Epithelial cell of prostate (primary cell): ENCODE measurements around the gene STOX2.
A peak's percentile ranks its signal among the peaks of the same experiment; 100 is the strongest.

Source experiments
- DNase-seq: peaks from one replicate; pipeline ENCODE4 v3.0.0-alpha.2; 2011; ENCODE audit warnings: low read depth, low spot score
- H3K27ac ChIP-seq: fragments of 450-650 bp; 2 replicates; pipeline ENCODE4 v1.5.1; 2017; ENCODE audit warnings: mild to moderate bottlenecking

The STOX2 gene

DNA sequence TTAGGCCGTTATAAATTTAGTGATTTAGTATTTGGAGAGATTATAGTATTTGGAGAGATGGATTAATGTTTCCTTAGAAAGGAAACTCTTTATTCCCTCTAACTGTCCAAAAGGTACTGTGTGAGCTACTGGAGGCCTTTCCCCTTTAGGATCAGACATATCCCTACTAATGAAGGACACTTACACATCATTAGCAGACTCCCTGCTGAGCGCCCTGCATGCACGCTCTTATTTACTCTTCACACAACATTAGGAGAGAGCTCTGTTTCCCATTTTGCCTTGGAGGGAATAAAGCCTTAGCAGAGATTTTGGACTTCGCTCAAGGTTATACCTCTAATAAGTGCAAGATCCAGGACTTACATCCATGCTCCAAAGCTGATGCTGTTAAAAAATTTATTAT, 17.8 kb upstream of the STOX2 start:
- H3K27ac ChIP-seq, result no peak overlapping the region
- DNase-seq, result no peak

DNA sequence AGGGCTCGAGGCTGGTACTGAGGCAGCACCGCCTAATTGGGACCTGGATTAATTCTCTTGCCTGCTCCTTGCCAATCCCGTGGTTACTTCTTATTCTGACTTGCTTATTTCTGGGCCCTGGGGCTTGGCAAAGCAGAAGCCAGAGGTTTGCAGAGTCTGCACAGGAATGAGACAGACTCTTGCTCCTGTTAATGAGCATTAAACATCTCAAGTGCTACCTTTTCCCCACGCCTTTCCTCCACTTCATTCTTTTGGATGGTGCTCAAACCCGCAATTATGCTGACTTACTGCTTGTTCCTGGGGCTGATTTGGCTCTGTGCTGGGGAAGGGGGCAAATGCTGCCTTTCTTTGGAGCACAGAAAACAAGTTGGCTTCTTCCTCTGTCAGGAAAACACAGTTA, 16.5 kb upstream of the STOX2 start:
- no peak for DNase-seq
- no peak overlapping the region for H3K27ac ChIP-seq

DNA sequence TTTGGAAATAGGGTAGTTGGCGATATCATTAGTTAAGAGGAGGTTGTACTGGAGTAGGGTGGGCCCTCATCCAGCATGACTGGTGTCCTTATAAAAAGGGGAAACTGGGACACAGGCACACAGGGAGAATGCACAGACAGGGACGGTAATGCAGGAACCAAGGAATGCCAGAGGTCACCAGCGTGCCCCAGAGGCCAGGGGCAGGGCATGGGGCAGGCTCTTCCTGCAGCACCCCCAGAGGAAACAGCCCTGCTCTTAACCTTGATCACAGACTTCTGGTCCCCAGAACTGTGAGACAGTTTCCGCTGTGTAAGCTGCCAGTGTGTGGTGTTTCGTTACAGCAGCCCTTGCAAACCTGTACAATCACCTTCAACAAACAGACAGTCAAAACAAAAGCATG, 15.9 kb upstream of the STOX2 start:
- no peak for DNase-seq
- no peak overlapping the region for H3K27ac ChIP-seq

DNA sequence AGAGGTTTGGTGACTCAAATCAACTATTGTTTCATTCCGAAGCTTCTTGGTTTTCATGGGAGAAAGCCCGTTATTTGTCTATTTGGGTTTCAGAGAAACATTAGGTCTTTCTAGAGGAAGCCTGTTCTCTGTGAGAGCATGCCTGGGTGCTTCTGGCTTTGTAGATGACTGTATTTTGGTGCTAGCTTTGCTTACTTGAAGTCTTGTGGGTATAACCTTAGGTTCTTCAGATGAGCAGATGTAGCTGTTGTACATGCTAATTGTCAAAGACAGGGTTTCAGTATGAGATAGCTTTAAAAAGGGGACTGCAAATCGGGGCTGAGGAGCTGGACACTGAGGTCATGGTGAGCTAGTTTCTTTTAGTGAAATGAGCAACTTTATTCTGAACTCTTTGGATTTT, 7.9 kb upstream of the STOX2 start:
- DNase-seq, result no peak
- no peak overlapping the region for H3K27ac ChIP-seq

DNA sequence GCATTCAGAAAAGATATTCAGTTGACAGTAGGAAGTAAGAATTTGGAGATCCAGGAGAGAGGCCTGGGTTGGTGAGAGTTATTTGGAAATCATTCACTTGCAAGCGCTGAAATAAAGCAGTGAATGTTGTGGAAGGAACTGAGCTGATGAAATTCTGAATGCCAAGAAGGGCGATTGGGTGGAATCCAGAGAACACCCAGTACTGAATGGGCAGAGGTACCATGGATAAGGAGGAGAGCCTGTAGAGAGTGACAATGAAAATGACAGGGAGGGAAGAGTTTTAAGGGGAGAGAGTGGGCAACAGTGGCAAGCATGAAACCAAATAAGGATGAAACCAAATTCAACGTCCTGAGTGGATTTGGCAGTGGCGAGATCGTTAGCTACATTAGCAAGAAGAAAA, 6.7 kb upstream of the STOX2 start:
- no peak for DNase-seq
- no peak overlapping the region for H3K27ac ChIP-seq

DNA sequence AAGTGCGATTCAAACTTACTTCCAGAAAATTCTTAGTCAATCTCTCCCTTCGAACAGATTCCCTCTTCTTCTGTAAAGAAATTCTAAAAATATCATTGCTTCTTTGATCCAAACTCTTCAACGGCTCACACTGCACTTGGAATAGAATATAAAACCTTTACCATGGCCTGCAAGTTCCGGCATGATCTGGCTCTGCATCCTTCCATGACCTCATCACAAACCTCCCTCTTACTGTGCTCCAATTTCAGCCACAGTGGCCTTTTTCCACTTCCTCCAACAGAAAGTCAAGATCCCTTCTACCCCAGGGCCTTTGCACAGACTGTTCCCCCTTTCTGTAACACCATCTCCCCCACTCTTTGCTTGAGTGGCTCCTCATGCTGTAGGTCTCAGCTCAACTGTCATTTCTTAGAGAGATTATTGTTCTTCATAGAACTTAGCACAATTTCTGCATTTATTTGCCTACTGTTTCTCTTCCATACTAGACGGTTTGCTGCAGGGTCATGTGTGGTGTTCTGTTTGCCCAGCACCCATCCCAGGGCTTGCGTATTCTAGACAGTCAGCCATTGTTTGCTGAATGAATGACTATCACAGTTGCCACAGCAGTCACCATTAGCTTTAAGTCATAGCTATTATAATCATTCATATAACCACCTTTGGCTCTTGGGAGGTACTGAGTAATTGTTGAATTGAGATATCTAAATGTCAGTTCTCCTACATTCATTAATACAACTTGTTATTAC, 1.9 kb upstream of the STOX2 start:
- no peak for DNase-seq
- no peak overlapping the region for H3K27ac ChIP-seq

DNA sequence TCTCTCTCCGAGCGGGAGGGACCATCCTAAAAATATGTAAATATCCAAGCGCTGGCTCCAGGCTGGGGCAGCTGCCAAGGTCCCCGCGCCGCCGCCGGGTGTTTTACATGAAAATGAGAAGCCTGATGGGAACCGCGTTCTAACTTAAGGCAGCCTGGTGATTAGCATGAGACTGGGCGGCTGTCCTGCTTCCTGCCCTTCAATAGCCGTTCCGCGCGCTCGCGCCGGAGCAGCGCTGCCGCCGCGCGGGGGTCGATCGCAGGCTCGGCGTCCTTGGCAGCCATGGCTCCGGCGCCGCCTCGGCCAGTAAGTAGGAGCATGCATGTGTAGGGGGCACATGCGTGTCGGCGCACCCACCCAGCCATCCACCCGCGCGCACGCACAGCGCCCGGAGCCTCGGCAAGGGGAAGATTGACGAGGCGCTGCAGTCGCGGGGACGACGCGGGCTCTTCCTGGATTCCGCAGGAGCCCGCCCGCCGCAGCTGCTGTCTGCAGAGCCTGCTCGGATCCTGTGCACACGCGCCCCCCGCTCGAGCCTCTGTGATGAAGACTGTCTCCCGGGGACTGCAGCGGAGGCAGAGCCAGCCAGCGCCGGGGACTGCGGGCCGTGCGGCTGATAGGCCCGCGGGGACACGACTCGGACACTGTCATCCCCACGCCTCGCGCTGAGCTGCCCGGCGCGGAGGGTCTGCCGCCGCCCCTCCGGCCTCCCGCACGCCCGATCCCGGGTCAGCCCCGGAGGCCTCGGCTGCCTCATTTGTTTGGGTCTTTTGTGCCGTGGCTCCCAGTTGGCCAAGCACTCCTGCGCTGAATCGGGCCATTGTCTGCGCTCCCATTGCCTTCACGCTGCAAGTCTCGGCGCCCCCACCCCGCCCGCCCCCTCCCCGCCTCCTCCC, 734 bp downstream of the STOX2 start:
- DNase-seq, result no peak

DNA sequence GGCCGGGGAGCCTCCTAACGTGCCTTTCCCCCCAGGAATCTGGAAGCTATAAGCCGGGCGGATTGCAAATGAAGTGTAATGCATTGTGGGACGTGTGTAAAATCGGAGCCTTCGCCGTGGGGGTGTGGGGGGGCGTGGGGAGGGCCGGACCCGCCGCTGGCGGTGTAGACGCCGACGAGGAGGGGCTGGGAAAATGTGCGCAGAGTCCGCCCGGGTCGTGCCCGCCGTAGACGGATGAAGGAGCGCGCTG, 1.3 kb downstream of the STOX2 start:
- no peak overlapping the region for H3K27ac ChIP-seq
- DNase-seq, result no peak

More for the DNA sequence above, 734 bp downstream of the STOX2 start:
- no peak overlapping the region for H3K27ac ChIP-seq

DNA sequence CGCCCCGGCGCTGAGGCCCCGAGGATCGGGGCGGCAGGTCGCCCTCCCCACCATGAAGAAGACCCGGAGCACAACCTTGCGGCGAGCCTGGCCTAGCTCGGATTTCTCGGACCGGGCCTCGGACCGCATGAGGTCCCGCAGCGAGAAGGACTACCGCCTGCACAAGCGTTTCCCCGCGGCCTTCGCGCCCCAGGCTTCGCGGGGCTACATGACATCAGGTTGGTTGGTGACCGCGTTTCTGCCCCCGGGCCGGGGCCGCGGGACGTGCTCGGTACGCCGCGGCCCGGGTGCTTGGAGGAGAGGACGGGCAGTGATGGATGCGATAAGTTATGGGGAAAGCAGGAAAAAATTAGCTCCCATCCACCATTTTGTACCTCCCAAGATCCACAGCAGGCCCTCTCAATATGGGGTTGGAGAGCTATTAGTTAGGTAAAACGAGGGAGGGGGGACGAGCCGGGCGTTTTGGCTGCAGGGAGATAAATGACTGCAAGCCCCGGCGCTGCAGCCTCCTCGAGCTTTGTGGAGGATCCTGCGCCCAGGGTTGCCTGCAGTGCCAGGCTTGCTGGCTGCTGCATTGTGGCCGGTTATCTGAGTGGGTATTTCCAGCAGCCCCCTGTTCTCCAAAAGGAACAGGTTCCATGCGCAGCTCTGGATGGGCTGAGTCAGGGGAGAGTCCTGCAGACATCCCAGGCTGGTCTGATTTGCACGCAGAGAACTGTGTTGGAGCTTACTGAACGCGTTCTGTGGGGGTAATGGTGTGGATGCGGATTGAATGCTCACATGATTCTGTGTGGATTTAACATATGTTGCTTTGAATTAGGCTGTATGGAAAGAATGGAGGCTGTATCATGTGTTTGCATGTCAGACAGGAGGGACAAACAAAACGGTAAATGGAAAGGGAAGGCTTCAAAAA, 1.9 kb downstream of the STOX2 start:
- no peak for DNase-seq
- no peak overlapping the region for H3K27ac ChIP-seq

DNA sequence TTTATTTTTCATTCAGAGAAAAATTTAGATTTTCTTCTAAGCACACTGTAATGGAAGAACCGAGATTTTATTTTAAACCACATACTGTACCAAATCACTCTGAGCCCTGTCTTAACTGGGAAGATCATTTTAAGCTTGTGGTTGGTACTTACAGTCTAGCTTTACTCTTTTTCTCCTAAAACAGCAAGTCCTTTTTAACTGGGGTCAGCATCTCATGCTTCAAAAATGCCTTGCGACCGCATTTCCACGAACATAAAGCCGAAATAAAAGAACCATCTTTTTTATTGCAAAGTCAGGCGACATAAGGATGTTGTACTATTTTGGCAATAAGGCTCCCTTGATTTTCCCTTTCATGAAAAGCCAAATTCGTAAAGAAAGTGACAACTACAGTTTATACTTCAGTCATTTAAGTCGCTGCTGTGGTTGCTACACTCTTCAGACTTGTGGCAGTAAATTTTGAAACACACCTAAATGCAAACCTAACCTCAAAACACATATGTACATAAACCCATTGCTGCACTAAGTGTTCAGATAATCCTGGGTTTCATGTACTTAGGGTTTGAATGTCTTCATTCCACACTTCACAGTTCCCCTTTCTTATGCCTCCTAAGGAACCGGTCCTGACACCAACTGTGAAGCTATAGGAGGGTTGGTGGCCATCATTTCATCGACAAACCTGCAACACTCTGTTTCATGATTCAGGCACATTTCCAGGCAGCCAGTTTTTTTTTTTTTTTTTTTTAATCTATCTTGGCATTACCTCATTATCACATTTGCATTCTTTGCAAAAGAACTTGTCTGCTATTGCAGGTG, 3.0 kb downstream of the STOX2 start:
- H3K27ac ChIP-seq, result no peak overlapping the region
- no peak for DNase-seq

DNA sequence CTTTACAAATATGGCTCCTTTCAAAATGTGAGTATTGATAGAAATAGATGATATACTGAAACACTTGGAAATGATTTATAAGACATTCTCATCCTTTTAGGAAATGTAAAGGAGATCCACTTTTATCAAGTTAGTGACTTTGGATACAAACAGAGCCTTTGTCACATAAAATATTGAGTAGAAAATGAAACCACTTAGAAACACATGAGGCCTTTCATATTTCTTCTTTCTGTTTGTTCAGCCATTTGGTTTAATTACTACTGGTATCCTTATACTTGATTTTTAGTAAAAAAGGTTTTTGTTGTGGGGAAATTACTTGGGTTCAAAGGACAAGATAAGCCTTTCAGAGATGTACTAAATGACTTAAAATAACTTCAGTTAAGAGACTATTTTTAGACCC, 4.1 kb downstream of the STOX2 start:
- no peak overlapping the region for H3K27ac ChIP-seq
- DNase-seq, result no peak

DNA sequence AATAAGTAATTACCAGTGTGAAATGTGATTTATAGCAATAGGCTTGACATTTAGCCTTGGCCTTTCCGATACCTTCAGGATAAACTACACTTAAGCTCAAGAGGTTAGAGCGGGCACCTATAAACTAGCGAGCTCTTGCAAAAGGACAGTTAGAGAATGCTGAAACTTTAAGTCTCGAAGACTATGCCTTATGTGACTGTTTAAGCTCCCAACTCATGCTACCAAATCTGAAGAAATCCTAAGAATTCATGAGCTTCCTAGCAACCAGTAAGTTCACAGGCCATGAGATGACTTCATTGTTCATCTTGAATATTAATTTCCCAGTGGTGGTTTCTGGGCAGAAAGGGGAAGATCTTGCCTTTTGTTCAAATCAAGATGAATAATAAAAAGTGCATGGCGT, 4.7 kb downstream of the STOX2 start:
- no peak for DNase-seq
- H3K27ac ChIP-seq, result no peak overlapping the region

DNA sequence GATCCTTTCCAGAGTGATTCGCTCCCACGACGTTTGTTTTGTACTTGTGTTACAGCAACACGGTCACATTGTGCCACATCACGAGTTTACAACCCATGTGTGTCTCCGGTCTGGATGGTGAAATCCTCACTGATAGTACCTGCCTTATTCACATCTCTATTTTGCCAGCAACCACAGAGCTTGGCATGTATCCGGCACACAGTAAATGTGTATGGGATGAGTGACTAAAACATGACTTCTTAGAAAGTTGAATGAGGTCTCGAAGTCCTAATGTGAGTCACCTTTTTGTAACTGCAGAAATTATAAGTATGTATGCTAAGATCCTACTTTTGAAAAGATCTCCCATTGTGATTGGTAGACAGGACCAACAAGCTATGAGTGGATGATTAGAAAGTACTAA, 7.5 kb downstream of the STOX2 start:
- peak overlapping the region; percentile 9 for H3K27ac ChIP-seq
- peak; percentile 89 for DNase-seq

DNA sequence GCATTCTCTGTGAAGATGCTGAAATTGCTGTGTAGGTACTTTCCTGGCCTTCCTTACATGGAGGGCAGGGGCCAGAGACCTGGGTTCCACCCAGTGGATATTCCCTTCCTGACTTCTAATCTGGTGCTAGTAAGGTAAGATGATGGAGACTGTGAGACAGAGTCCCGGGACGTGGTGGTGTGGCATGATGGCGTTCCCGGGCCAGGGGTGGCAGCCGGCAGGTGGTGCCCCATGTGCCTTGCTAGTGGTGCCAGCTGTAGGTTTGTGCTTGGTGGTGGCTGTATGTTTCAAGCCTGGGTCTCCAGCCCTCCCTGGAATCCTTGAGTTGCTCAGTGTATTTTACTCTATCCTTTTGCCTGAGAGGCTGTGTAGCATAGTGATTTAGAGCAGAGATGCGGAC, 10.9 kb downstream of the STOX2 start:
- no peak overlapping the region for H3K27ac ChIP-seq
- no peak for DNase-seq

DNA sequence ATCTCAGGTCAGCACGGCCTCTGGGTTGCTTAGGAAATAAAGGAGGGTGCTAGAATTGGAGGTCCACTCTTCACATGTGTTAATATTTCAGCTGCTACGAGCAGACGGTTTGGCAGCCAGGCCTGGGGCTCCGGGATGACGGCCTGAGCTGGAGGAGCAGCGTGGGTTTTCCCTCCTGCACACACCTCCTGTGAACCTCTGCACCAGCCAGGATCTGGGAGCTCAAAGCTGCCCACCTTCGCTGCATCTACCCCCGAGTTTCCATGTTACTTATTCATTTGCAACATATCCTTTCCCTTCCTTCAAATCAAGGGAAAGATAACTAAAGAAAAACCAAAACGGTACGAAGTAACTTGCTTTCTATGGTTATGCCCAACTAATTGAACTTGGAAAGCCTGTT, 13.6 kb downstream of the STOX2 start:
- DNase-seq, result no peak
- no peak overlapping the region for H3K27ac ChIP-seq

DNA sequence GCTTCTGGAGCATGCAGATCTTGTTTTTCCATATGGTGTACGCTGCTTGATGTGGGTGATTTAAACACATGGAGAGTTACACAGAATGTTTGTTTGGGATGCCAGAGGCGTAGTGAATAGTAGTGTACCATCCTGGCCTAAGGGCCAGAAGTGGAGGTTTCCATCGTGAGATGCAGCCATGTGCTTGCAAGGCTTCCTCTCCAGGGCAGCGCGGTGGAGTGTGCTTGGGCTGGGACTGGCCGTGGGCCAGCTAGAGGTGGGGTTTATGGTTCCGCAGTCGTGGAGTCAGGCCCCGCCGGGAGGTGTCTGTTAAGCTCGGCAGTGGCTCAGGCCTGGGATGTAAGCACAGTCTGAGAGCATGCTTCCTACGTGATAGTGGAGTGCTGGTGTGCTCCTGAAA, 14.0 kb downstream of the STOX2 start:
- H3K27ac ChIP-seq, result no peak overlapping the region
- DNase-seq, result no peak

DNA sequence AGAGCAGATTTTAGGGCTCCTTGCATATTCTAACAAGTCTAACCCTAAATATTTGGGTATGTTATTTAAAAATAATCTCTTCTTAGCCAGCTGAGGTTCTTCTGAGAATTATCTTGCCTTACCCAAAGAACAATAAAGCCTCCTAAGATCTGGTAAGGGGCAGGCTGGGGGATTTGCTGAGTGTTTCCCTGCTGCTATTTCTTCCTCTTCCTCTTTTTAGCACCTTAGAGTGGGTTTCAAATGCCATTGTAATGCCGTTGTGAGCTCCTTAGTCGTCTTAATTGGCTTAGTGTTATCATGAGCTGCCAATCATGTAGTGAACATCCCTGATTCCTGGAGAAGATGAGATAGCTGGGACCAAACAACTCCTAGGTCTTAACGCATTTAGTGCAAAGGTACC, 15.4 kb downstream of the STOX2 start:
- H3K27ac ChIP-seq, result no peak overlapping the region
- DNase-seq, result no peak

DNA sequence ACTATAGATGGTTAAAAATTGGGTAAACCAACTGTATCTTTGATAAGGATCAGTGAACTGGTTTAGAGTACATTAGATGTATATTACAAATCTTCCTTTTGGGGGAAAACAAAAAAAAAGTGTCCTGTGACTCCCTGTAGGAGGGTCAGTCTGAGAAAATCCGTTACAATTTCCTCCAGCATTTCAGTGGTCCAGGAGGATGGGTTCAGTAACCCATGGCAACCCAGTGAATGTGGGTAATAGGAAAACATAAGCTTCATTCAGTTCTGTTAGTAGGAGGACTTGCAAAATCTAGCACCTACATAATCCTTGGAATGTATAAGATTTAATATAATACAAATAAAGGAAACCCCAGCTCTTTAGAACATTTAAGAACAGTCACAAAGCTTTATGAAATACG, 16.2 kb downstream of the STOX2 start:
- no peak for DNase-seq
- no peak overlapping the region for H3K27ac ChIP-seq

DNA sequence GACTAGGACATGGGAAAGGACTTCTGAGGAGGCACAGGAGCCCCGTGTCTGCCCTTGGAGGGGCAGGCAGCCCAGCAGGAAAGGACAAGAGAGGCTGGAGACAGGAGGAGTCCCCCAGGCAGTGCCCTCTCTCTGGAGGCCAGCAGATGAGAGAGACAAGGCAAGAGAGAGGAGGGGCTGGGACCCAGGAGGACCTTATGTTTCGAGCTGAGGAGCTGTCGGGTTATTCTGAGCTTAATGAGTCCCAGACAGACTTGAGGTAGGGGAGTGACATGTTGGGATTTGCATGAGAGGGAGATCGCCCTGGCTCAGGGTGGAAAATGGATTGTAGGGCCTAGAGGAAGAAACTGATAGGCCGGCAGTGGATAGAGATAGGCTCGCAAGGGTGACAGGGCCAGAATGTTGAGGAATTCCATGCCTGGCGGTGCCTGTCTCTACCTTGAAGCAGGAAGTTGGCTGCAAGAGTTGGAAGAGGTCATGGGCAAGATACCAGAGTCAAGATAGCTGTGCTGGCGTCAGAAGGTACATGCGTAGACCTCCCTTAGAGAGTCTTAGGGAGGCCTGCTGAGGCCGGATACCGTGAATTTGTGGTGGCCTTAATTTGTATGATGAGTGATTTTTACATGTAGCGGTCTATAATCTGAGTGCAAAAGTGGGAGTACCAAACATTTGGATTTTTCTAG, 19.4 kb downstream of the STOX2 start:
- DNase-seq, result no peak
- no peak overlapping the region for H3K27ac ChIP-seq

DNA sequence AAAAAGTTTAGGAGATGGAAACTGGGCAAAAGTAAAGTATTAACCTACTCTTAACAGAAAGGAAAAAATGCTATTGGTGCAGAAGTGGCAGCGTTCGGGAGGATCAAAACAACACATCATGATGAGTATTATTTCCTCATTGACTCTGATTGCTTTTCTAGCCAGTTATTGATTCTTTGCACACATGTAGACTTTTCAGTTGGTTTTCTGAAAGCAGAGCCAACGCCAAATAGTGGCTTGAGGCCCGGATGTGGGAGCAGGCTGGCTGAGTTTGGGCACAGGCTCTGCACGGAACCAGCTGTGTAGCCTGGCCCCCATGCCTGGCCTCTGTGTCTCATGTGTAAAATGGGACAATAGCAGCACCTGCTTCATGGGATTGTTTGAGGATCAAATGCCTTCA, 21.8 kb downstream of the STOX2 start:
- no peak for DNase-seq
- H3K27ac ChIP-seq, result no peak overlapping the region
